IPS-NIHi7 (cell line): ENCODE data around the gene THYN1.
A peak's percentile ranks its signal among the peaks of the same experiment; 100 is the strongest.
"Not testable (repeated sequence)": the region's sequence is repeated elsewhere in the genome, so short reads cannot be mapped to it uniquely, and the experiment has no call there.

Experiments
- DNase-seq: peaks from one replicate; pipeline ENCODE4 v3.0.0; 2012; ENCODE audit warnings: mixed read lengths; ENCODE audit errors: extremely low spot score

Gene THYN1

DNA sequence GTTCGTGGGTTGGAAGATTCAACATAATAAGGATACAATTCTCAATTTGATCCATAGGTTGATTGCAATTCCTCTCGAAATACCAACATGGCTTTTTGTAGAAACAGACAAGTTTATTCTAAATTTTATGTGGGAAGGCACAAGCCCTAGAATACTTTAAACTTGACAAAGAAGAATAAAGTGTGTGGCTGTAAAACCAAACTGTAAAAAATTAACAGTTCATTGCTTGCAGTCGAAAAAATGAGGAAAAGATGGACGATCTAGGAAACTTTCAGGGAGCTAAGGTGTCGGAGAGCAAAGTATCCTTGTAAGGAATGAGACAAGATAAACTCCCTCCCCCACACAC lies 22.0 kb upstream of the THYN1 start:
- no peak for DNase-seq

DNA sequence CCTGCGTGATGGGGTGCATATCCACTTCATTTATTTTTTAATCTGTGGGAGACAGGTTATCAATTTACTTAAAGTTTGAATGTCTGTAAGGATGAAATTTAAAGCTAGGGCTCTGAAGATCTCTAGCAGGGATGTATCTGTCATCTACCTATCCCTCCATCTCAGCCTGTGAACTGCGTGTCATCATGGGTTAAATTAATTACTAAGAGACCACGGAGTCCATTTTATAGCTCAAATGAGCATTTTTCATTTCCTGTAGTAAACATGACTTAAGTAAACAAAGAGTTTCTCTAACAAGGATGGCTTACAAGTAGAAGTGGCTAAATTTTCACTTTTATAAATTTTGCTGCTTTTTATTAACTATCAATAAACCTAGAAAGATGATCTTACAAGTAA lies 20.2 kb upstream of the THYN1 start:
- no peak for DNase-seq

DNA sequence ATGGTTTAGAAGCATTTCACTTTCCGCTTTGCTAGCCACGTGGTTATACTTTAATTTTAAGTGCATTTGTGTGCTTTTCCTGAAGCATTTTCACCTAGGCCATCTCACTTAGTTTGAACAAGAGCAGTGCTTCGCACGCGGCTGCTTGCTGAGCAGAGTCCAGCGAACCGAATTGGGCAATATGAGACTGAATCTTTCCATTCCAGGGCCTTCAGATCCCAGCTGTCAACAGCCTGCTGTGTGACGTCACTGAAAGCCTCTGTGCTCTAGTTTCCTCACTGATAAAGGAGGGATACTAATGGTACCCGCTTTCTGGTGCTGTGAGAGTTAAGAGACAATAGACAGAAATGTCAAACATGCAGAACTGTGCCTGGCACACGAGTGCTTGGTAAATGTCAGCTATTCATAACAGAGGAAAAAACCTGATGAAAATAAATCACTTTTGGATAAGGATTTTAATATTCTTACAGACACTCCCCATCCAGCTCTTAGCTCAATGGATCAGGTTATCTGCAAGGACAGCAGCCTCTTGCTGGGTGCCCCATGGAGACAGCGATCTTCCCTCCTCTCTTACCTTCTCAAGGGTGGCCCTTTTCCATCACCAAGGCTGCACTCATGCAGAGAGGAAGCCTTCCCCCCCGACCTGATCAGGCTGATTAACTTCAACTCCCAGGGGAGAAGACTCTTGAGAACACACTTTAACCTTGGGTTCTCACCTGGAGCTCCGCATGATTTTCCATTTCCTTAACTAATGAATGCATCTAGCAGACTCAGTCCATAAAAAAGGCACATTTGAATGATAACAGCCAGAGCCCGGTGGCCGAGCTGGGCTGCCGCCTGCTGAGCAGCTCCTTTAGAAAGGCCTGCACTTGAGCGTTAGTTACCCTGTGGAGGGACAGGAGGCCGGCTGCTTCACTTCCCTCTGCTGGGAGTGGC lies 19.5 kb upstream of the THYN1 start:
- DNase-seq, result peak; percentile 71

DNA sequence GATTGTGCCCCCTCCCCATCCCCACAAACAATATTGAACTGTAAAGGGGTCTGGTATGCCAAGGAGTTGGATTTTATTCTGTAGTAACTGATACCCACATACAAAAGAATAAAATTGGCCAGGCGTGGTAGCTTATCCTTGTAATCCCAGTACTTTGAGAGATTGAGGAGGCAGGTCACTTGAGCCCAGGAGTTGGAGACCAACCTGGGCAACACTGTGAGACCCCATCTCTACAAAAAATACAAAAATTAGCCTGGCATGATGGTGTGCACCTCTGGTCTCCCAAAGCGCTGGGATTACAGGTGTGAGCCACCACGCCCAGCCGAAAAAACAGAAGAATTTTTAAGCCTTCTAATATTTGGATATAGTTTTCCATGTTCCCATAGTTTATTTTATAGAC lies 18.8 kb upstream of the THYN1 start:
- DNase-seq, result no peak

DNA sequence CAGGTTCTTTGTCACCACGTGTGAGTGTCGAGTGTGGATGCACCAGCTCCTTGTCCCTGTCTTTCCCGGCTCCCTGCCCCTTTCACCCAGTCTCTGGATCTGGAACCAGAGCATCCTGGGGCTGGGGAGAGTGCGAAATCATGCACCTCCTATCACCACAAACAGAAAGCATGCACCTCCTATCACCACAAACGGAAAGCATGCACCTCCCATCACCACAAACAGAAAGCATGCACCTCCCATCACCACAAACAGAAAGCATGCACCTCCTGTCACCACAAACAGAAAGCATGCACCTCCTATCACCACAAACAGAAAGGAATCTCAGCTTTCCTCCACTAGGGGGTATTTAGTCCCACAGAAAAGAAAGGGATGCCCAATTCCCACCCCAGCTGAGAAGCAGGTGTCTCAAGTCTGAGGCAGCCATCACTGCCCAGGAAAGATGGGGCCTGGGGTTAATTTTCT lies 17.1 kb upstream of the THYN1 start:
- DNase-seq, result peak; percentile 57

DNA sequence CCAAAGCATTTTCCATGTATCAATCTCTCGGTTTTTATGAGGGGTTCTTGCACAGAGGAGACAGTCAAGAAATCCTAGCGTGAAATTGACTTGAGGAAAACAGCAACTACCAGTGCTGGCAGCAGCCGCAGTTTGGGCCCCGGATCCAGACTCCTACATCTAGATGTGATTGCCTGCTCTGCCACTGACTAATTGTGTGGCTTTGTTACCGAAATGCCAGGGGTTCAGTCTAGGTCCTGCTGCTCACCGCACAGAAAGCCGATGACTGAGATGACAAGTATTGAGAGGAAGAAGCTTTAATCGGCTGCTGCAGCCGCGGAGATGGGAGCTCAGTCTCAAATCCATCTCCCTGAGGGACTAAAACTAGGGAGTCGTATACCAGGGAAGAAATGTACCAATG lies 14.8 kb upstream of the THYN1 start:
- no peak for DNase-seq

DNA sequence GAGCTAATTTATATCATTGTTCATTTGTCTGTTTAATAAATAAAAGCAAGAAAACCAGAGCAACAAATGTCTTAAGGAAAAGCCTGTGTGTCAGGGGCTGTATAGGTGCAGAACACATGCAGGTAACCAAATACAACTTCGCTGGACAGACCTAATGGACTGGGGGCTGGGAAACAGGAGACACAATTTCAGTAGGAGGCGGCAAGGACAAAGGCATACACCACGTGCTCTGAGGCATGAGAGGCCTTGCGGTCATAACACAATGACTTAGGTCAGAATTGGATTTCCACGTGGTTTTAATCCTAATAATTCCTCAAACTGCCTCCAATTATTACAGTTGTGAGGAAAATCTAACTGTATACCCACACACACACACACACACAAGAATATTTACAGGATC lies 14.3 kb upstream of the THYN1 start:
- no peak for DNase-seq

DNA sequence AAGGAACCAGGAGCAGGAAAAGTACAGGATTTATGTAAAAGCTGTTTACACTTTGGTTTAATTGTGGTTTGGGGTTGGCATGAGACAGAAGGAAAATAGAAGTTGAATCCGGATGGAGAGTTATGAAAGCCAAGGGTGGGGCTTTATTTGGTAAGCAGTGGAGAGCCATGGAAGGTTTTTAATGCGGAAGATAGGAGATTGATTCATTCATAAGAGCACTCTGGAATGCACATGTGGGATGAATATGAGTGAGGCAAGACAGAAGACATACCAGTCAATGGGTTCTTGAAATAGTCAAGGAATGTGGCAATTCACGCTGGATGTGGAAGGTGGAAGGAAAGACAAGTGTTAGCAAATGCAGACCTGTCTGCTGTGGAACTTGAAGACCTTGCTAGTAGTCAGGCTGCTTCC lies 13.7 kb upstream of the THYN1 start:
- DNase-seq, result no peak

DNA sequence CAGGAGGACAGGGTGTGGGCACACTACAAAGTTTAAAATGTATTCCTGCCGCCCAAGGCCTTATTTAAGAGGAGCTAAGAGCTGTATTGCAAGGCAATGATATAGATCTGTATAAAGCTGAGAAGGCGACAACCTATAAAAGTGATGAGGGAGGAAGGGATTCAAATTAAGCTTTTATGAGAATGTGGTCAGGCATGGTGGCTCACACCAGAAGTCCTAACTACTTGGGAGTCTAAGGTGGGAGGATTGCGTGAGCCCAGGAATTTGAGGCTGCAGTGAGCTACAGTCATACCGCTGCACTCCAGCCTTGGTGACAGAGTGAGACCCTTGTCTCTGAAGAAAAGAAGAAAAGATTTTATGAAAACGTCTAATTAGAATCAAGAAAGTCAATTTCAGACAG lies 13.3 kb upstream of the THYN1 start:
- DNase-seq, result no peak

DNA sequence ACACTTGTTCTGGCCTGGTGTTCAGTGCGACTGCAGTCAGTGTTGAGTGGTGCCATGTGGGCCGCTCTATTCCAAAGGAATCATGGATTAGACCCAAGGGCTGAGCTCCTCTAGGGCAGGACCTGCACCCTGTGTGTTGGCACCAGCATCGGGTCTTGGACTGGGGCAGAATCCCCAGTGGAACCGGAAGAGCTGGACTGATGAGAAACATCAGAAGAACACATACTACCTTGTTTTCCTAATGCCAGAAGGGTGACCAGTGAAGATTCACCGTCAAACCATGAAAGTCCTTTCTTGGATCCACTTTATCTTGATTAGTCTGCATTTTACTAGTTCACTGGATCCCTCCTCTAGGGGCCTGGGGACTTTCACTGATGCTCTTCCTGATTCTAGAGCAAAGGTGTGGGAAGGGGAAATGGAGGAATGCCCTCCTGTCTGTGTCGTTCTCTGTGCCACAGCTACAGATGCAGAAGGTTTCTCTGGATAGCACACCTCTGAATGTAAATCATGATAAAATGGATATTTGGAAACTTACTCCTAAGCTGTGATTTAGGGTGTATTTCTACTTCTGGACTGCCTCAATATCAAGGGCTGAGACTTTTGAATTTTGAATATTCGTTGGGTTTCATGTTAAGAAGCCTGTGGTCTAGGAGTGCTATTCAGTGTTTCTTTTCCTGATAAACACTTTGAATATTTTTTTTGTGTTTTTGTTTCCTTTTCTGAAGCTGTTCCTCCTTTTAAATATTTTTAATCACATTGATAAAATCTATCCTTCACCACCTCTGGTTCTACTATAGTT lies 12.0 kb upstream of the THYN1 start:
- no peak for DNase-seq

DNA sequence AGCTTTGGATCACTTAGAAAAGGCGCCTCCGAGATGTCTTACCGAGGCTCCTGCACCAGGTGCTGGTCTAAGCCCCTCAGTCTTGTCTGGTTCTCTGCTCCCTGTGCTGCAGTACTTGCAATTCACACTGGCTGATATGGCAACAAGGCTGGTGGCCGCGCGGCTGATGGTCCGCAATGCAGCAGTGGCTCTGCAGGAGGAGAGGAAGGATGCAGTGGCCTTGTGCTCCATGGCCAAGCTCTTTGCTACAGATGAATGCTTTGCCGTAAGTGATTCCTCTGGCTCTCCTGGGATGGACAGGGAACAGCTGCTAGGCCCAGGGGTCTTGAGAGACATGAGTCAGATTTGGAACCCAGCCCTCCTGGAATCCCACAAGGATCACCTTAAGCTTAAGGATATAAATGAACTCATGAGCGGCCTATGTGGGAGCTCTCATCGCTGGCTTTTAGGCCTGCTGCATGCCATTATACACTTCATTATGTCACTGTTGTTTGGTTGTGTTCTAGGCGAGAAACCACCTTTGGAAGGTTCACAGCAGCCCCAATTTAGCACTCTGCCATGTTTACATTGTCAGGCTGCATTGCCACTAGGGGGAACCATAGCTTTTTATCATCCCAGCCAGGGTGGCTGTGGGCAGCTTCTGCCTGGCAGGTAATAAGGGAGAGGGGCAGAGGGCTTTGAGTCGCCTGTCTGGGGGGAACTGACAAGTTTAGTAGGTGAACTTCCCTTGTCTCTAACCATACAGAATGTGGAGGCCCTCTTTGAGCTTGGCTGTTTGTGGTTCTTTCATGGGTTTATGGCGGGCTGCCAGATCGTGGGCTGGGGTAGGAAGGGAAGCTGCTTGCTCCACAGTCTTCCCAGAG lies 8.7 kb upstream of the THYN1 start:
- peak; percentile 77 for DNase-seq

DNA sequence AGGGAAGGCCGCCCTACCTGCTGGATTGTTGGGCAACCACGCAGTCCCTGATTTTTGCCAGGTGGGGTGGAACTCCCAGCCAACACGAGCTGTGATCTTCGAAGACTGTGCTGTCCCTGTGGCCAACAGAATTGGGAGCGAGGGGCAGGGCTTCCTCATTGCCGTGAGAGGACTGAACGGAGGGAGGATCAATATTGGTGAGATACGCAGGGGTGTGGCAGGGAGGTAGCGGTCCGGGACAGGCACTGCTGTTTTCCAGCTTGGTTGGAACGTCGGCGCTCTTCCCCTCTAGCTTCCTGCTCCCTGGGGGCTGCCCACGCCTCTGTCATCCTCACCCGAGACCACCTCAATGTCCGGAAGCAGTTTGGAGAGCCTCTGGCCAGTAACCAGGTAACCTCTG lies 7.8 kb upstream of the THYN1 start:
- DNase-seq, result no peak

DNA sequence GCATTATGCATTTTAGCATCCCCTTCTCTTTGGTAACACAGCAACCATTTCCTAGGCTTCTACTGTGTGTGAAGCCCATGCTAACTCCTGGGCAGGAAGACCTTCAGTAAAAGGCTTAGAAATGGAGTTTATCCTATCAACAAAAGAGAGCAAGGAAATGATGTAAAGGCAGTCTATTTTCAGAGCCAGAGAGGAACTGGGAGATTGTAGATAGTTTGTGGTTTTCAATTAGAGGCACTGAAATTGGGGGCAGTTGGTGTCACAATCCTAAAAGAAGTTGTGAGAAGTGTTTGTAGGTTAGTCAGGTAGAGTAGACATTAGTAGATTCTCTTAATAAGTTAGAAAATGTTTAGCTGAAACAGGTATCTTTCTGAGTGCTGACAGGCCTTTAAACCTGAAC lies 7.4 kb upstream of the THYN1 start:
- DNase-seq, result no peak

DNA sequence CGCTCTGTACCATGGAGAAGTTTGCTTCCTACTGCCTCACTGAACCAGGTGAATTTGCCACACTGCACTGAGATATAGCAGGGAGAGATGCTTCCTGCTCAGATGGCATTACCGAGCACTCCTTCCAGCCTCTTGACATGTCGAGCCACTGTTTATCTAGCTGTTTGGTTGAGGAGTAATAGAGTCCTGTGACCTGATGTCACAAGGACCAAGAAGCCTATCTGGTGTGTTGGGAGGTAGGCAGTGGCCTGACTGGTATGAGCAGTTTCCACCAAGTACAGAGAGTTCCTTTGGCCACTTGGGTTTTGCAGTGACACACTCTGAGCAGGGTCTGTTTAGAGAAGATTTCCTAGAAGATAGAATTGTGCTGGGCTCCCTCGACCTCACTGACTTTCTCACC lies 5.4 kb upstream of the THYN1 start:
- DNase-seq, result no peak

DNA sequence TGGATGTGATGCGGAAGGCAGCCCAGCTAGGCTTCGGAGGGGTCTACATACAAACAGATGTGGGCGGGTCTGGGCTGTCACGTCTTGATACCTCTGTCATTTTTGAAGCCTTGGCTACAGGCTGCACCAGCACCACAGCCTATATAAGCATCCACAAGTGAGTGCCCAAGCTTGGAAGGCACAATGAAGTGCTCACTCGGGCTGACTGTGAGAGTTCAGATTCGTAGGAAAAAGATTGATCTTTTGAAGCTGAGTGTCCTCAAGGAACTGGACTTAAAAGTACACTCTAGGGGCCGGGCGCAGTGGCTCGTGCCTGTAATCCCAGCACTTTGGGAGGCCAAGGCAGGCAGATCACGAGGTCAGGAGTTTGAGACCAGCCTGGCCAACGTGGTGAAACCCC lies 3.9 kb upstream of the THYN1 start:
- DNase-seq, result no peak

DNA sequence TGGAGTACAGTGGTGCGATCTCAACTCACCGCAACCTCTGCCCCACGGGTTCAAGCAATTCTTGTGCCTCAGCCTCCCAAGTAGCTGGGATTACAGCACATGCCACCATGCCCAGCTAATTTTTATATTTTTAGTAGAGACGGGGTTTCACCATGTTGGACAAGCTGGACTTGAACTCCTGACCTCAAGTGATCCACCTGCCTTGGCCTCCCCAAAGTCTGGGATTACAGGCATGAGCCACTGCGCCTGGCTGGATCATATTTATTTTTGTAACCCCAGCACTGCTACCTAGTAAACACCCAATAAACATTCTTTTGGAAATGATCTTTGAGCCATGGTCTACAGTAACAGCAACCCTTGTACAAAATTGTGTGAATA lies 2.0 kb upstream of the THYN1 start:
- not testable (repeated sequence) for DNase-seq

DNA sequence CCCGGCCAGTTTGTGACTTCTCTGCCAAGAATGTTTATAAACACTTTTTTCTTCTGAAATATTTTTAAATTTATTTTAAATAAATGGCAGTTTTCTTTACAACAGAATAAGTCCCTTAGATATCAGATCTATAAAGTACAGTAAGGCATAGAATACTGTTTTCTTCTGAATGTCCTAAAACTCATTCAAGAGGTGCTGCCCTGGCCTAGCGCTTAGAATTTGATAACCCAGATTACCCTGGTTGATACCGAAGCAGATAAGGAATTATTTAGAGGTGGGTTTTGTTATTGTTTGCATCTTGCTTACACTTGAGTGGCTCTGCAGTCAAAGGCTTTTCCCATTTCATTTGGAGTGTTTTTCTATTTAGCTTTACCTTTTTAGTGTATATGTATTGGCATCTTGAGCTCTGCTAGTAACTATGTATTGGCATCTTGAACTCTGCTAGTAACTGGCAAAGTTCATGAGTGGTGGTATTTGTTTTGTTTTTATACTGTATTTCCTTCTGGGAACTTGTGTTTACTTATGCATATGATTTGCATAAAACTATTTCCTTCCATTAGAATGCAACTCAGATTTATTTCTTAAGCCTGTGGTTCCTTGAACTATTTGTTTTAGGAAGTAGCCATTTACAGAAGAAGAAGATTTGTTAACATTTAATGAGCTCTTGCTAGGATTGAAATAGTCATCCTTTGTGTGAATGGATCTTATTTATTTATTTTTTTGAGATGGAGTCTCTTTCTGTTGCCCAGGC lies 1.5 kb upstream of the THYN1 start:
- no peak for DNase-seq

DNA sequence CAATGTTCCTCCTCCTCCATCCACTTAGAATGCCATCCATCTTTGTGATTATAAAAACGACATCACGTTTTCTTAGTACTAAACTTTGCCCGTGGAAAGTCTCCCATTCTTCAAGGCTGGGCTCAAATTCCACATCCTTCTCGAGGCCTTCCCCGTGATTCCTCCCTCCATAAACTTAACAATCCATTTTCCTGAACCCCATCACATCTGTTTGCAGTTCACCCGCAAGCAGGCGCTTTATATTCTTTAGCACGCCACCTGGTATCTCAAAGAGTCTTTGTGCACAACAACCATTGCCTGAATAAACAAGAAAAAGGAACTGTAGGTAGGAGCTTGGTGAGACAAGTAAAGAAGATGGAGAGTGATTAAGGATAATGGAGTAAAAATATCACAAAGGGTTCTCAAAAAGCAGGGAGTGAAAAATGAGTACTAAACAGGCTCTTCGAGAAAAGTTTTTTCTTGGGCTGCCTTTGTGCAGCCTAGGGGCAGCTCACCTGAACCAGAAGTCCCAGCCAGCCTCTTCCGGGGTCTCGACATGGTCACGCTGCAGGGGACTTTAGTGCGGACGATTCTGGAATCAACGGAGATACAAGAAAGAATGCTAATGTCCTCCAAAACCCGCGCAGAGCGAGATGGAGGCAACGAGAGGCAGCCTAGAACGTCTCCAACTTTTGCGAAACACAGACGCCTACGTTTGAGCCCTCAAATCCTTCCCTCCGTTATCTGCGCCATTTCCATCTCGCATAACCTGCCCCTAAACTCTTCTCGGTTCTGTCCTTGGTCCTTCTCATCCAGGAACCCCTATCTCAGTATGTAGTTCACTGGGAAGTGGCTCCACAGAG lies 585 bp downstream of the THYN1 start:
- no peak for DNase-seq

DNA sequence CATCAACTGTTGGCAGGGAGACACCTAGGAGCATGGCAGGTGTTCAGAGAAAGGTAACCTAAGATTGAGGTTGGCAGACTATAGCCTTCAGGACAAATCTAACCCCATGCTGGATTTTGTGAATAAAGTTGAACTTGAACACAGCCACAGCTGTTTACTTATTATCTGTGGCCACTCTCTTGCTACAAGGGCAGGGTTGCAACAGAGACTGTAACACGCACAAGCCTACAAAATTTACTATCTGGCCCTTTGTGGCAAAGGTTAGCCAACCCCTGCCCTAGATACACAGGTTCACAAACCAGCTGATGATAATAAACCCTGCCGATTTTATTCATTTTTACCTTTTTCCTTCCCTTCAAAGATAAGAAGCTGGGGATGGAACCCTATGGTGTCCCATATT lies 2.5 kb downstream of the THYN1 start:
- no peak for DNase-seq

DNA sequence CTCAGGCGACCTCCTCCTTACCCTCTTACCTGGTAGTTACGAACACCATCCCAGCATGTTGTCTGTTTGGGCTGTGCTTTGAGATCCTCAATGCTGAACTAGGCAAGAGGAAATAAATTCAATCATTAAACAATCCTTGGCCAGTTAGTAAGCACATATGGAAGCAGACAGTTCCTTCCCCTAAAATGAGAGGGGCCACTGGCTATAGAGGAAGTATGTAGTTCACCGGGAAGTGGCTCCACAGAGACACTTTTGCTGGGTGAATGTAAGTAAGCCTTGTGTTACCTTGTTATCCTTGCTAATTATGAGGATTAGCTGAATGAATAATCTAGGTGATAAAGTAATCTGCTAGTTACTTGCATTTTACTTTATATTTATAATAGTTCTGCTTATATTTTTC lies 2.9 kb downstream of the THYN1 start:
- DNase-seq, result no peak
